Measurements from ENCODE around the gene ABCC3. TPM values are rescaled to one million over a fixed set of nuclear protein-coding genes. Genes with fewer than 3 reads are reported as not detected.
A peak's percentile ranks its signal among the peaks of the same experiment; 100 is the strongest.

ABCC3 gene
- total RNA-seq, 4 donors from 2014 or later, result 190 to 683 (median 305) TPM

DNA sequence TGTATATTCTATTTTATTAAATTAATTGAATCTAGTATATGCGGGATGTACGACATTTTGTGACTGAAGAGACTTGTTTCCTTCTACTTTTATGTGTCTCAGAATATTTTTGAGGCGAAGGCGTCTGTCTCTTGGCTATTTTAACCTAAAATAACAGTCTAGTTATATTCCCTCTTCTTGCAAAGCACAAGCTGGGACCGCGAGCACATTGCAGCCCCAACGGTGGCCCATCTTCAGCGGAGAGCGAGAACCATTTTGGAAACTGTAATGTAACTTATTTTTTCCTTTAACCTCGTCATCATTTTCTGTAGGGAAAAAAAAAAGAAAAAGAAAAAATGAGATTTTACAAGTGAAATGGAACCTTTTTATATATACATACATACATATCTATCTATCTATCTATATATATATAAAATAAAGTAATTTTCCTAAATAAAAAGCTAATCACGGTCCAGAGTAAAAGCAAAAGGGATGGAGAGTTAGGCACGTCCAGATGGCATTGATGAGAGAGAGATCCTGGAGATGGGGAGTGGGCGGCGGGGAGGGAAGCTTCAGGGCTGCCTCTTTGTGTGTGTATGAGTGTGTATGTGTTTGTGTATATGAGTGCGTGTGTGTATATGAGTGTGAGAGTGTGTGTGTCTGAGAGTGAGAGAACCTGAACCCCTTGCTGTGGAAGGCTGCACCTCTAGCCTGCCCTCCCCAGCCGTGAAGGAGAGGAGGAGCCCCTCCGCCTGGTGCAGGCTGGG lies 7.5 kb upstream of the ABCC3 start:
- Histone ChIP-seq H3K36me3 (no peaks in the 10 kb centered on the region), H3K27ac (peak overlapping the region in 1 of 4 donors; percentile 43), H3K4me3 (no peak overlapping the region), H3K4me1 (peaks cover 0 to 29% (median 7%) of the 10 kb centered on the region in 4 donors), H3K9me3 (no peaks in the 10 kb centered on the region), H3K27me3 (no peaks in the 10 kb centered on the region)
- DNase-seq, result no peak
- TF ChIP-seq, protein P1, sequence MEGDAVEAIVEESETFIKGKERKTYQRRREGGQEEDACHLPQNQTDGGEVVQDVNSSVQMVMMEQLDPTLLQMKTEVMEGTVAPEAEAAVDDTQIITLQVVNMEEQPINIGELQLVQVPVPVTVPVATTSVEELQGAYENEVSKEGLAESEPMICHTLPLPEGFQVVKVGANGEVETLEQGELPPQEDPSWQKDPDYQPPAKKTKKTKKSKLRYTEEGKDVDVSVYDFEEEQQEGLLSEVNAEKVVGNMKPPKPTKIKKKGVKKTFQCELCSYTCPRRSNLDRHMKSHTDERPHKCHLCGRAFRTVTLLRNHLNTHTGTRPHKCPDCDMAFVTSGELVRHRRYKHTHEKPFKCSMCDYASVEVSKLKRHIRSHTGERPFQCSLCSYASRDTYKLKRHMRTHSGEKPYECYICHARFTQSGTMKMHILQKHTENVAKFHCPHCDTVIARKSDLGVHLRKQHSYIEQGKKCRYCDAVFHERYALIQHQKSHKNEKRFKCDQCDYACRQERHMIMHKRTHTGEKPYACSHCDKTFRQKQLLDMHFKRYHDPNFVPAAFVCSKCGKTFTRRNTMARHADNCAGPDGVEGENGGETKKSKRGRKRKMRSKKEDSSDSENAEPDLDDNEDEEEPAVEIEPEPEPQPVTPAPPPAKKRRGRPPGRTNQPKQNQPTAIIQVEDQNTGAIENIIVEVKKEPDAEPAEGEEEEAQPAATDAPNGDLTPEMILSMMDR (IDR thresholded peaks at IDR 0.05), result no peak
- no peak for TF ChIP-seq POLR2A (IDR thresholded peaks at IDR 0.05)

DNA sequence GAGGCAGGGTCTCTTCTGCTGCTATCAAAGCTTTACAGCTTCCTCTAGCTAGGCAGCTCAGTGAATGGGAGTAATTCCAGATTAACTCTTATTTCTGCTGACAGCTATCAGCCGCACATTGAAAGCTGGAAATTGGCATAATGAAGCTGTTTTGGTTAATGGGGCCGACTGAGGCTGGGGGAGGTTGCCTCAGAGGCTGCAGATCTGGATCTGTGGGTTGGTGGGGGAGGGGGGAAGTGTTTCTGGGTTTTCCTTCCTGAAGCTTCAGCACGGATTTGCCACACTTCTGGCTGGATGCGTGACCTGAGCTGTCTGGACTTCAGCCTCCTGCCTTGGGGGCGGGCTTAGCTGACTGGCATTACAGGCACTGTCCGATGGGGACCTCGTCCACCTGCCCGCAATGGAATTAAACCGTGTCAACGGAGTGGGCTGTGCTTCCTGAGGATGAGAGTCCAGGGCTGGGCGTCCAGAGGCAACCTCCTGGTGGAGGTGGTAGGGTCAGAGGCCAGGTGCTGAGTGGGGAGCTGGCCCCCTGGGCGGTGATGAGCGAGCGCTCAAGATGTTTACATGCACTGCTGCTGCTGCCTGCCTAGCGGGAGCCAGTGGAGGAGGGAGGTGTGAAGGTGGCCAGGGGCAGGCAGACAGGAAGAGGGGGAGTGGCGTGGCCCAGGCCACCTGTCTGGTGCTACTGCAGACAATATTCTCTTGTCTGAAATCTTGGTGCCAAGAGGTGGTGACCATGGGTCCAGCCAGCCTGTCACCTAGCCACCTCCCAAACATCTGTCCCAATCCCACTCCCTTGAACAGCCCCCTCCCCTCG lies 6.7 kb upstream of the ABCC3 start:
- H3K36me3 ChIP-seq, result no peaks in the 10 kb centered on the region
- DNase-seq, result peak in 2 of 3 donors; percentile 79 to 80
- peaks cover 0 to 29% (median 7%) of the 10 kb centered on the region in 4 donors for H3K4me1 ChIP-seq
- H3K9me3 ChIP-seq, result no peaks in the 10 kb centered on the region
- H3K27ac ChIP-seq, result peak overlapping the region in 1 of 4 donors; percentile 43
- no peak for TF ChIP-seq POLR2A (IDR thresholded peaks at IDR 0.05)
- TF ChIP-seq, protein P1 (IDR thresholded peaks at IDR 0.05), result peak in 3 of 6 experiments; percentile 30 to 48 (median 33)
- no peak overlapping the region for H3K4me3 ChIP-seq
- H3K27me3 ChIP-seq, result no peaks in the 10 kb centered on the region

DNA sequence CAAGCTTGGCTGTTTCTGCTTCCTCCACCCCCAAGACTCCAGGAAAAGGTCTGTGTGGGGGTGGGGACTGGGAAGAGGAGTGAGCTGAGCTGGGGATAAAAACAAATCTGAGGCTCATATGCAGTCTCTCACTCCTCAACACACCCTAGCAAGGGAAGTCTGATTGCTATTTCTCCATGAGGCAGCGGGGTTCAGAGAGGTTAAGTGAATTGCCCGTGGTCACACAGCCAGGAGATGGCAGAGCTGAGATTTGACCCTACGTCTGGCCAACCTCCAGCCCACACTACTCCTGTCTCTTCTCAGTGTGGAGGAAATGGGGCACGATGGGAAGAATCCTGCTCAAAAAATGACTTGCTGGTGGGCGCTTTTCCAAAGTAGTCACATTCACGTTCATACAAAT lies 4.8 kb upstream of the ABCC3 start:
- Histone ChIP-seq H3K27me3 (peaks cover 0 to 2% of the 10 kb centered on the region in 2 donors), H3K4me3 (no peak overlapping the region), H3K4me1 (peaks cover 0 to 38% (median 9%) of the 10 kb centered on the region in 4 donors), H3K36me3 (no peaks in the 10 kb centered on the region), H3K9me3 (no peaks in the 10 kb centered on the region), H3K27ac (peak overlapping the region in 2 of 4 donors; percentile 12 to 76)
- no peak for TF ChIP-seq POLR2A (IDR thresholded peaks at IDR 0.05)
- TF ChIP-seq, protein P1 (IDR thresholded peaks at IDR 0.05), result no peak
- no peak for DNase-seq

DNA sequence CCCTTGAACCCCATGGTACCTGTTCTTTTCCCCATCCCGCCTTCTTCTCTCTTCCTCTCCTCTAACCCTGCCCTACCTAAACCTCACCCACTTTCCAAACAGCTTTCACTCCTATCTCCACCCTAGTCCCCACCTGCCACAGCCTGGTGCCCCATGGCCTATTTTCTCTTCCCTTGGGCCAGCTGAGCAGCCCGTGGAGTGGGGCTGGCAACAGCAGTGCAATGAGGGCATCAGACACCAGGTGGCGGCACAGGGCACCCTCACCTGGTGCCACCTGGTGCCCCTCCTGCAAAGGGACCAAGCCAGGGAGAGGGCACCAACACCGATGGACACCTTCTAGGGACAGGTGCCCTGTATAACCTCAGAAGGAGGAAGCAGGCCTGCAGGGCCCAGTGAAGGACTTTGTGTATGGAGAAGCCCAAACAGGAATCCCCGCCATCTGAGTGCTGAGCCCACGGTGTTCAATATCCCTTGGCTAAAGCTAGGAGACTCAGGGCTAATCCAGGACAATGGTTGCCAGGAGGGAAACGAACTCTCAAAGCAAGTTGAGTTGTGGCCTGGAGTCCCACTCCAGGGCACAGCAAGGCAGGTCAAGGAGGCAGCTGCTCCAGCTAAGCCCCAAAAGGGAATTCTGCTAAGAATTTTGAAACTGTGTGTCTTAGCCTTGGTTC lies 4.0 kb upstream of the ABCC3 start:
- peak overlapping the region in 1 of 4 donors; percentile 76 for H3K27ac ChIP-seq
- peak; percentile 39 to 92 (median 89) for DNase-seq
- peaks cover 0 to 44% (median 11%) of the 10 kb centered on the region in 4 donors for H3K4me1 ChIP-seq
- peaks cover 0 to 6% of the 10 kb centered on the region in 2 donors for H3K27me3 ChIP-seq
- no peaks in the 10 kb centered on the region for H3K9me3 ChIP-seq
- no peak overlapping the region for H3K4me3 ChIP-seq
- TF ChIP-seq, protein P1 (IDR thresholded peaks at IDR 0.05), result peak; percentile 31 to 99 (median 82)
- TF ChIP-seq POLR2A (IDR thresholded peaks at IDR 0.05), result peak in 1 of 2 donors; percentile 14
- H3K36me3 ChIP-seq, result no peaks in the 10 kb centered on the region

DNA sequence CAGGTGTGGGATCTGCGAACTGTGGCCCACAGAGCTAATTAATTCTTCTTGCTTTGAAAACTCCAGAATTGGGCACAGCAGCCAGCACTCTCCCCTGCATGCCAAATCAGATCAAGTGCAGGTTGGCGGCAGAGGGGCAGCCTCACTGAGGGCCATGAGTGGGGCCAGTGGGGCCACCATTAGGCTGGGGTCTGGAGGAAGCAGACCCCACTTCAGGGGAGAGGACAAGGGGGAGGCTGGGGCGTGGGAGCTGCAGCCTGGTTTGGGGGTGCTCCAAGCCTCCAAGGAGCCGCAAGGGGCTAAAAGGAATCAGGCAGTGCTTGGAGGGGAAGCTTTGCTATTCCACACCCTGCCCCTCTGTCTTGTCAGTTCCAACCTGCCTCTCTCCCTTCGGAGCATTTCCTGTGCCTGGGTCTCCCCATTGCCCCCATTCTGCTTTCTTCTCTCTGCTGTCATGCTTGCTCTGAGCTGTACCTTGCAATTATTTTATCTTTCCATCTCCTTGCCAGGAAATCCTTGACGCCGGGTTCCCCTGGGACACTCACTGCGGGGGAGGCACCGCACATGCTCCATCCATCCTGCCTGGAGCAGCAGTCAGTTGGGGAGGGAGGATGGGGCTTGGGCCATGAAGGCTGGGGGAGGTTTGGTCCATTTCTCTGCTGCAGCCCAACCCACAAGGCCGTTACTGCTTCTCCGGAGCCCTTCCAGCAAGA lies 3.3 kb upstream of the ABCC3 start:
- Histone ChIP-seq H3K4me1 (peaks cover 0 to 44% (median 11%) of the 10 kb centered on the region in 4 donors), H3K27me3 (peaks cover 0 to 6% of the 10 kb centered on the region in 2 donors), H3K36me3 (no peaks in the 10 kb centered on the region), H3K4me3 (no peak overlapping the region), H3K27ac (peak overlapping the region in 1 of 4 donors; percentile 76), H3K9me3 (no peaks in the 10 kb centered on the region)
- DNase-seq, result peak in 1 of 3 donors; percentile 46
- TF ChIP-seq POLR2A (IDR thresholded peaks at IDR 0.05), result no peak
- TF ChIP-seq, protein P1 (IDR thresholded peaks at IDR 0.05), result no peak

Data from Peyer's patch (tissue), 4 donors.